Neural cell (in vitro differentiated cells): Measurements from ENCODE around the gene METTL15.
"Not testable (repeated sequence)": the region's sequence is repeated elsewhere in the genome, so short reads cannot be mapped to it uniquely, and the experiment has no call there.

ENCODE experiments used
- EZH2 ChIP-seq: fragments of 200-600, 300-800 bp; shearing (Covaris generic), sonication (generic); IDR thresholded peaks from 2 replicates; pipeline ENCODE4 v1.6.1; 2014; ENCODE audit warnings: antibody characterized with exemption, low read length, borderline replicate concordance, mild to moderate bottlenecking; ENCODE audit not compliant: insufficient read depth, poor library complexity, severe bottlenecking
- MXI1 ChIP-seq: fragments of 450-650 bp; conservative IDR thresholded peaks from 2 replicates; pipeline ENCODE4 v1.6.1; 2014; ENCODE audit warnings: antibody characterized with exemption, mild to moderate bottlenecking; ENCODE audit not compliant: poor library complexity, severe bottlenecking
- POLR2AphosphoS5 ChIP-seq: IDR thresholded peaks from 2 replicates; pipeline ENCODE4 v1.6.1; 2012
- RAD21 ChIP-seq: fragments of 450-650 bp; conservative IDR thresholded peaks from 2 replicates; pipeline ENCODE4 v1.6.1; 2014; ENCODE audit warnings: antibody characterized with exemption, mild to moderate bottlenecking, moderate library complexity
- TAF1 ChIP-seq: IDR thresholded peaks from 2 replicates; pipeline ENCODE4 v1.6.1; 2012; ENCODE audit warnings: low read depth
- TF ChIP-seq, protein P1 (sequence below): fragments of 450-650 bp; IDR thresholded peaks from 2 replicates; pipeline ENCODE4 v1.5.1; 2014; ENCODE audit warnings: antibody characterized with exemption, mild to moderate bottlenecking, moderate library complexity; ENCODE audit not compliant: poor library complexity, severe bottlenecking
- TF ChIP-seq, protein P2 (sequence below): IDR thresholded peaks from 2 replicates; pipeline ENCODE4 v1.6.1; 2012; ENCODE audit warnings: borderline replicate concordance

DNA sequence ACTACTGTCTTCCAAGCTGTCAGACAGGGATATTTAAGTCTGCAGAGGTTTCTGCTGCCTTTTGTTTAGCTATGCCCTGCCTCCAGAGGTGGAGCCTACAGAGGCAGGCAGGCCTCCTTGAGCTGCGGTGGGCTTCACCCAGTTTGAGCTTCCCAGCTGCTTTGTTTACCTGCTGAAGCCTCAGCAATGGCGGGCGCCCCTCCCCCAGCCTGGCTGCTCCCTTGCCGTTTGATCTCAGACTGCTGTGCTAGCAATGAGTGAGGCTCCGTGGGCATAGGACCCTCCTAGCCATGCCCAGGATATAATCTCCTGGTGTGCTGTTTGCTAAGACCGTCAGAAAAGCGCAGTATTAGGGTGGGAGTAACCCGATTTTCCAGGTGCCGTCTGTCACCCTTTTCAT is 113.9 kb downstream of the METTL15 start:
- TF ChIP-seq, protein P1, sequence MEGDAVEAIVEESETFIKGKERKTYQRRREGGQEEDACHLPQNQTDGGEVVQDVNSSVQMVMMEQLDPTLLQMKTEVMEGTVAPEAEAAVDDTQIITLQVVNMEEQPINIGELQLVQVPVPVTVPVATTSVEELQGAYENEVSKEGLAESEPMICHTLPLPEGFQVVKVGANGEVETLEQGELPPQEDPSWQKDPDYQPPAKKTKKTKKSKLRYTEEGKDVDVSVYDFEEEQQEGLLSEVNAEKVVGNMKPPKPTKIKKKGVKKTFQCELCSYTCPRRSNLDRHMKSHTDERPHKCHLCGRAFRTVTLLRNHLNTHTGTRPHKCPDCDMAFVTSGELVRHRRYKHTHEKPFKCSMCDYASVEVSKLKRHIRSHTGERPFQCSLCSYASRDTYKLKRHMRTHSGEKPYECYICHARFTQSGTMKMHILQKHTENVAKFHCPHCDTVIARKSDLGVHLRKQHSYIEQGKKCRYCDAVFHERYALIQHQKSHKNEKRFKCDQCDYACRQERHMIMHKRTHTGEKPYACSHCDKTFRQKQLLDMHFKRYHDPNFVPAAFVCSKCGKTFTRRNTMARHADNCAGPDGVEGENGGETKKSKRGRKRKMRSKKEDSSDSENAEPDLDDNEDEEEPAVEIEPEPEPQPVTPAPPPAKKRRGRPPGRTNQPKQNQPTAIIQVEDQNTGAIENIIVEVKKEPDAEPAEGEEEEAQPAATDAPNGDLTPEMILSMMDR: not testable (repeated sequence)
- not testable (repeated sequence) for TF ChIP-seq TAF1, RAD21, EZH2, POLR2AphosphoS5, MXI1
- TF ChIP-seq, protein P2, sequence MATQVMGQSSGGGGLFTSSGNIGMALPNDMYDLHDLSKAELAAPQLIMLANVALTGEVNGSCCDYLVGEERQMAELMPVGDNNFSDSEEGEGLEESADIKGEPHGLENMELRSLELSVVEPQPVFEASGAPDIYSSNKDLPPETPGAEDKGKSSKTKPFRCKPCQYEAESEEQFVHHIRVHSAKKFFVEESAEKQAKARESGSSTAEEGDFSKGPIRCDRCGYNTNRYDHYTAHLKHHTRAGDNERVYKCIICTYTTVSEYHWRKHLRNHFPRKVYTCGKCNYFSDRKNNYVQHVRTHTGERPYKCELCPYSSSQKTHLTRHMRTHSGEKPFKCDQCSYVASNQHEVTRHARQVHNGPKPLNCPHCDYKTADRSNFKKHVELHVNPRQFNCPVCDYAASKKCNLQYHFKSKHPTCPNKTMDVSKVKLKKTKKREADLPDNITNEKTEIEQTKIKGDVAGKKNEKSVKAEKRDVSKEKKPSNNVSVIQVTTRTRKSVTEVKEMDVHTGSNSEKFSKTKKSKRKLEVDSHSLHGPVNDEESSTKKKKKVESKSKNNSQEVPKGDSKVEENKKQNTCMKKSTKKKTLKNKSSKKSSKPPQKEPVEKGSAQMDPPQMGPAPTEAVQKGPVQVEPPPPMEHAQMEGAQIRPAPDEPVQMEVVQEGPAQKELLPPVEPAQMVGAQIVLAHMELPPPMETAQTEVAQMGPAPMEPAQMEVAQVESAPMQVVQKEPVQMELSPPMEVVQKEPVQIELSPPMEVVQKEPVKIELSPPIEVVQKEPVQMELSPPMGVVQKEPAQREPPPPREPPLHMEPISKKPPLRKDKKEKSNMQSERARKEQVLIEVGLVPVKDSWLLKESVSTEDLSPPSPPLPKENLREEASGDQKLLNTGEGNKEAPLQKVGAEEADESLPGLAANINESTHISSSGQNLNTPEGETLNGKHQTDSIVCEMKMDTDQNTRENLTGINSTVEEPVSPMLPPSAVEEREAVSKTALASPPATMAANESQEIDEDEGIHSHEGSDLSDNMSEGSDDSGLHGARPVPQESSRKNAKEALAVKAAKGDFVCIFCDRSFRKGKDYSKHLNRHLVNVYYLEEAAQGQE: not testable (repeated sequence)
